H1 (cell line): ENCODE results near the gene DIP2C. TPM values are rescaled to one million over a fixed set of nuclear protein-coding genes. Genes with fewer than 3 reads are reported as not detected.

Source experiments
- CHD1 ChIP-seq: IDR thresholded peaks from 2 replicates; pipeline ENCODE4 v1.6.1; 2012; ENCODE audit warnings: low read depth, low read length, improper control_type of control experiment
- CHD7 ChIP-seq: fragments of 300-600 bp; sonication (generic); IDR thresholded peaks from 2 replicates; pipeline ENCODE4 v1.7.1; 2012; ENCODE audit warnings: low read length, moderate library complexity, mild to moderate bottlenecking, inconsistent platforms; ENCODE audit not compliant: insufficient replicate concordance
- HDAC6 ChIP-seq: IDR thresholded peaks from one replicate; pipeline ENCODE4 v1.7.1; 2012; ENCODE audit warnings: low read depth, mild to moderate bottlenecking, inconsistent platforms, low read length, moderate library complexity
- KDM4A ChIP-seq: IDR thresholded peaks from one replicate; pipeline ENCODE4 v1.7.1; 2012; ENCODE audit warnings: low read depth, mild to moderate bottlenecking, moderate library complexity, low read length, inconsistent platforms; ENCODE audit not compliant: severe bottlenecking
- POLR2AphosphoS5 ChIP-seq: IDR thresholded peaks from 2 replicates; pipeline ENCODE4 v1.6.1; 2011; ENCODE audit warnings: low read depth, low read length
- RFX5 ChIP-seq: IDR thresholded peaks from 2 replicates; pipeline ENCODE4 v1.6.1; 2011; ENCODE audit warnings: low read depth, low read length, improper control_type of control experiment, borderline replicate concordance
- SP1 ChIP-seq: IDR thresholded peaks from 2 replicates; pipeline ENCODE4 v1.6.1; 2011; ENCODE audit warnings: low read depth, low read length
- USF2 ChIP-seq: IDR thresholded peaks from 2 replicates; pipeline ENCODE4 v1.6.1; 2011; ENCODE audit warnings: low read length, improper control_type of control experiment
- YY1 ChIP-seq: IDR thresholded peaks from 2 replicates; pipeline ENCODE4 v1.6.1; 2011; ENCODE audit warnings: low read depth, mild to moderate bottlenecking, low read length
- polyA plus RNA-seq, 7 experiments: library from polyadenylated mRNA; depleted of rRNA in 3 of 7; stranded (reverse) in 5 of 7; unstranded in 2 of 7; fragments of >200 nt in 5 of 7; fragments of 200-250 nt in 2 of 7; gene quantifications; 1 replicate in 5 of 7; 2 replicates in 1 of 7; 4 replicates in 1 of 7; pipeline versions ENCODE4 v1.2.1 to v1.2.3, GENCODE V29; 2011 to 2013; ENCODE audit warnings: missing spikeins in 2 of 7, mixed read lengths in 2 of 7
- total RNA-seq: library from RNA; stranded (reverse); fragmentation: NEBNext Ultra II Directional; extraction: Animal tissue kit (Norgen Biotek cat#: 25700); gene quantifications from 2 replicates; pipeline ENCODE4 v1.2.1, GENCODE V29; 2021

Gene DIP2C
- total and polyA plus RNA-seq, 2 of the 8 experiments (the other 6 are each of a cell fraction or from before 2014, with no cell fraction given) = 3.8 to 9.3 TPM

- no peak for TF ChIP-seq CHD7
- no peak for TF ChIP-seq CHD1
- TF ChIP-seq SP1 = no peak
- no peak for TF ChIP-seq YY1
- TF ChIP-seq USF2 = no peak
- TF ChIP-seq POLR2AphosphoS5 = no peak
- no peak for TF ChIP-seq HDAC6
- TF ChIP-seq KDM4A = no peak
- TF ChIP-seq RFX5 = no peak
- TF ChIP-seq, all 59 proteins: peak for 0
Observed at GRCh38 chr10:411603-412002, 277.9 kb downstream of the DIP2C start (continued).
